ENCODE data around the gene AZIN2. TPM values are rescaled to one million over a fixed set of nuclear protein-coding genes. Genes with fewer than 3 reads are reported as not detected.

Gene AZIN2
- total and polyA plus RNA-seq, 2 of the 8 experiments (the other 6 are each of a cell fraction or from before 2014, with no cell fraction given), result 0.22 to 0.91 TPM

GRCh38 chr1:33094971-33095604 is 14.1 kb downstream of the AZIN2 start (continued):
- TF ChIP-seq NRF1 (IDR thresholded peaks at IDR 0.05; ENCODE audit: low read depth, low read length) (no peak), PHF8 (conservative IDR thresholded peaks at IDR 0.05; ENCODE audit: low read depth, low read length) (no peak), TCF12 (IDR thresholded peaks at IDR 0.05; ENCODE audit: low read depth, low read length) (no peak), JUN (IDR thresholded peaks at IDR 0.05; ENCODE audit: low read depth, low read length) (no peak), POLR2A (IDR thresholded peaks at IDR 0.05; ENCODE audit: control extremely low read depth in 1 of 2, low read depth in 2 of 2, low read length in 2 of 2) (no peak), TEAD4 (IDR thresholded peaks at IDR 0.05; ENCODE audit: low read depth, low read length) (0 out of 2 replicates have a peak, but pooled peaks have one; percentile 8), BRCA1 (IDR thresholded peaks at IDR 0.05; ENCODE audit: low read depth, low read length) (no peak), E2F6 (IDR thresholded peaks at IDR 0.05) (no peak), EGR1 (IDR thresholded peaks at IDR 0.05; ENCODE audit: borderline replicate concordance, low read depth, low read length) (no peak)

Measured in H1 (cell line).